GM21423 (cell line): ENCODE data around the gene ARHGAP42.
A peak's percentile ranks its signal among the peaks of the same experiment; 100 is the strongest.
"Not testable (repeated sequence)": the region's sequence is repeated elsewhere in the genome, so short reads cannot be mapped to it uniquely, and the experiment has no call there.

Experiments used
- ATAC-seq: cut with Tn5 transposase; IDR thresholded peaks from one replicate; pipeline ENCODE4 v1.9.1; 2021; ENCODE audit warnings: mild to moderate bottlenecking, moderate library complexity; ENCODE audit not compliant: unreplicated experiment

ARHGAP42 gene

GRCh38 chr11:100687054-100687629 lies at the start of gene ARHGAP42:
Gene ARHGAP42, plus strand, starts transcription at chr11:100687288. Its CDS starts 391 bp downstream, at chr11:100687679.
- ATAC-seq = peak; percentile 75

- no peak for ATAC-seq
Observed at GRCh38 chr11:100637706-100638105, 49.4 kb upstream of the ARHGAP42 start.

GRCh38 chr11:100638648-100639047 lies 48.4 kb upstream of the ARHGAP42 start:
- no peak for ATAC-seq

GRCh38 chr11:100639140-100639539 lies 47.9 kb upstream of the ARHGAP42 start:
- ATAC-seq = no peak

- no peak for ATAC-seq
Observed at GRCh38 chr11:100640071-100640470, 47.0 kb upstream of the ARHGAP42 start.

- ATAC-seq = no peak
Observed at GRCh38 chr11:100640646-100641045, 46.4 kb upstream of the ARHGAP42 start.

GRCh38 chr11:100641456-100641855 lies 45.6 kb upstream of the ARHGAP42 start:
- no peak for ATAC-seq

- ATAC-seq = no peak
Observed at GRCh38 chr11:100646545-100646944, 40.5 kb upstream of the ARHGAP42 start.

GRCh38 chr11:100647861-100648260 lies 39.2 kb upstream of the ARHGAP42 start:
- ATAC-seq = no peak

- ATAC-seq = no peak
Observed at GRCh38 chr11:100663583-100663982, 23.5 kb upstream of the ARHGAP42 start.

- ATAC-seq = no peak
Observed at GRCh38 chr11:100663996-100664395, 23.1 kb upstream of the ARHGAP42 start.

GRCh38 chr11:100666816-100667215 lies 20.3 kb upstream of the ARHGAP42 start:
- not testable (repeated sequence) for ATAC-seq

GRCh38 chr11:100667449-100667848 lies 19.6 kb upstream of the ARHGAP42 start:
- ATAC-seq = no peak

GRCh38 chr11:100670140-100670539 lies 16.9 kb upstream of the ARHGAP42 start:
- ATAC-seq = no peak

GRCh38 chr11:100671471-100671870 lies 15.6 kb upstream of the ARHGAP42 start:
- ATAC-seq = no peak

- ATAC-seq = no peak
Observed at GRCh38 chr11:100672498-100673033, 14.5 kb upstream of the ARHGAP42 start.

- no peak for ATAC-seq
Observed at GRCh38 chr11:100673063-100673462, 14.0 kb upstream of the ARHGAP42 start.

- no peak for ATAC-seq
Observed at GRCh38 chr11:100674212-100674611, 12.9 kb upstream of the ARHGAP42 start.

GRCh38 chr11:100675115-100675650 lies 11.9 kb upstream of the ARHGAP42 start:
- ATAC-seq = no peak

GRCh38 chr11:100676901-100677300 lies 10.2 kb upstream of the ARHGAP42 start:
- ATAC-seq = no peak

GRCh38 chr11:100677796-100678195 lies 9.3 kb upstream of the ARHGAP42 start:
- no peak for ATAC-seq

GRCh38 chr11:100680070-100680469 lies 7.0 kb upstream of the ARHGAP42 start:
- ATAC-seq = no peak

- peak; percentile 99 for ATAC-seq
Observed at GRCh38 chr11:100681064-100681502, 6.0 kb upstream of the ARHGAP42 start.
